SK-N-SH (cell line): ENCODE measurements around the gene DCANP1.

Experiments
- CHD2 ChIP-seq: fragments of 150-350 bp; IDR thresholded peaks from 2 replicates; pipeline ENCODE4 v1.6.1; 2018; ENCODE audit warnings: low read length; ENCODE audit not compliant: partially characterized antibody
- CTCF ChIP-seq: fragments of 200-600 bp; sonication (generic); IDR thresholded peaks from 2 replicates; pipeline ENCODE4 v1.6.1; 2017; ENCODE audit warnings: antibody characterized with exemption, mild to moderate bottlenecking, moderate library complexity
- NFIC ChIP-seq: IDR thresholded peaks from 2 replicates; pipeline ENCODE4 v1.4.0; 2012; ENCODE audit warnings: borderline replicate concordance
- RAD21 ChIP-seq: IDR thresholded peaks from 2 replicates; pipeline ENCODE4 v1.6.1; 2012; ENCODE audit warnings: mild to moderate bottlenecking, low read length
- RFX5 ChIP-seq: IDR thresholded peaks from 2 replicates; pipeline ENCODE4 v1.6.1; 2012; ENCODE audit warnings: mild to moderate bottlenecking, improper control_type of control experiment, low read length
- SIN3A ChIP-seq: IDR thresholded peaks from 2 replicates; pipeline ENCODE4 v1.6.1; 2012; ENCODE audit warnings: low read depth, mild to moderate bottlenecking, low read length, moderate library complexity, borderline replicate concordance
- TAF1 ChIP-seq: IDR thresholded peaks from 2 replicates; pipeline ENCODE4 v1.6.1; 2012; ENCODE audit warnings: low read depth, mild to moderate bottlenecking, low read length, moderate library complexity, borderline replicate concordance
- TCF12 ChIP-seq: IDR thresholded peaks from 2 replicates; pipeline ENCODE4 v1.4.0; 2012

- TF ChIP-seq CTCF: no peak
- no peak for TF ChIP-seq CHD2
- no peak for TF ChIP-seq TCF12
- no peak for TF ChIP-seq SIN3A
- no peak for TF ChIP-seq TAF1
- TF ChIP-seq RFX5: no peak
- no peak for TF ChIP-seq NFIC
- TF ChIP-seq RAD21: no peak
These were observed 21.4 kb upstream of the DCANP1 start for GRCh38 chr5:135468541-135468940.
